Left renal pelvis (tissue), 4 donors: ENCODE measurements around the gene NKTR. TPM values are rescaled to one million over a fixed set of nuclear protein-coding genes. Genes with fewer than 3 reads are reported as not detected.
A peak's percentile ranks its signal among the peaks of the same experiment; 100 is the strongest.

Experiments
- DNase-seq, 4 donors: peaks; one replicate each; pipeline ENCODE4 v3.0.0-alpha.2; 2013; ENCODE audit warnings: low read depth in 4 of 4, low spot score in 3 of 4
- polyA plus RNA-seq, 4 donors: library from polyadenylated mRNA; unstranded; fragments of 120-200 nt; gene quantifications; one replicate each; pipeline ENCODE4 v1.2.1, GENCODE V29; 2013; ENCODE audit not compliant: insufficient read length in 4 of 4

NKTR gene
- polyA plus RNA-seq, 4 donors = 75.7 to 167 (median 102) TPM

- no peak for DNase-seq
These were observed 47.5 kb downstream of the NKTR start for GRCh38 chr3:42647821-42648459.

- no peak for DNase-seq
These were observed 48.5 kb downstream of the NKTR start for GRCh38 chr3:42649006-42649405.

- DNase-seq = no peak
These were observed 49.3 kb downstream of the NKTR start for GRCh38 chr3:42649783-42650182.

GRCh38 chr3:42651248-42652091, 51.0 kb downstream of the NKTR start:
- no peak for DNase-seq

- DNase-seq = no peak
These were observed 51.7 kb downstream of the NKTR start for GRCh38 chr3:42652251-42652610.

- no peak for DNase-seq
These were observed 52.3 kb downstream of the NKTR start for GRCh38 chr3:42652611-42653302.

GRCh38 chr3:42653303-42653559, 52.7 kb downstream of the NKTR start:
- no peak for DNase-seq

GRCh38 chr3:42653560-42654330, 53.3 kb downstream of the NKTR start, which contains the start of gene ZBTB47:
ZBTB47 (plus strand) TSS chr3:42653697; CDS start chr3:42658356, 4,659 bp downstream.
- DNase-seq = no peak

- peak; percentile 36 to 59 (median 44) for DNase-seq
These were observed 54.1 kb downstream of the NKTR start for GRCh38 chr3:42654331-42655201.

GRCh38 chr3:42655331-42655888, 54.9 kb downstream of the NKTR start:
- no peak for DNase-seq

GRCh38 chr3:42655980-42656679, 55.6 kb downstream of the NKTR start:
- DNase-seq = no peak

- DNase-seq = no peak
These were observed 56.5 kb downstream of the NKTR start for GRCh38 chr3:42656680-42657610.

- DNase-seq = no peak
These were observed 57.2 kb downstream of the NKTR start for GRCh38 chr3:42657675-42658074.

- DNase-seq = no peak
These were observed 57.7 kb downstream of the NKTR start for GRCh38 chr3:42658091-42658770.

- DNase-seq = no peak
These were observed 58.4 kb downstream of the NKTR start for GRCh38 chr3:42658771-42659390.

GRCh38 chr3:42659451-42660130, 59.1 kb downstream of the NKTR start:
- DNase-seq = no peak
